ENCODE results near the gene CTNNA3.

DNA sequence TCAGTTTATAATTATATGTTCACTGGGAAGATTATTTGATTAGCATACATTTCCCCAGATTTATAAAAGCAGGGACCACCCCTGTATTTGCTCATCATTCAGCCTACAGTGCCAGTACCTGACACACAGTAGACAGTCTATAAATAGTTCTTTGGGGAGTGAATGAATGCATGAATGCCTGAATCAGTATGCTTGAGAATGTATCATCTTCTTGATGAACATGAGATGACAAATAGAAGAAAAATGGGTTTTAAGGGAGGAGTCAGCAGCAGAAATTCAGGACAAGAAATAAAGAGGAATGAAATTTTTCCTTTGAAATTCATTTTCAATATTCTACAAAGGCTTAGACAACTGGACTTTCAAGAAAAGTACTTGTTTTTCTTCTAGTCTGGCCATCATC is 1066.0 kb downstream of the CTNNA3 start:
- TF ChIP-seq RFX5 (IDR thresholded peaks at IDR 0.05; ENCODE audit: low read depth, low read length) (no peak), SMC3 (IDR thresholded peaks at IDR 0.05; ENCODE audit: low read depth, low read length) (no peak), RAD21 (IDR thresholded peaks at IDR 0.05; ENCODE audit: low read length) (no peak), POLR2A (IDR thresholded peaks at IDR 0.05; ENCODE audit: low read depth, low read length) (no peak), CEBPB (IDR thresholded peaks at IDR 0.05; ENCODE audit: low read depth, low read length) (no peak), MAFK (IDR thresholded peaks at IDR 0.05; ENCODE audit: low read depth, low read length) (no peak), MAZ (IDR thresholded peaks at IDR 0.05; ENCODE audit: borderline replicate concordance, low read depth, low read length) (no peak)
- TF ChIP-seq, protein P1, sequence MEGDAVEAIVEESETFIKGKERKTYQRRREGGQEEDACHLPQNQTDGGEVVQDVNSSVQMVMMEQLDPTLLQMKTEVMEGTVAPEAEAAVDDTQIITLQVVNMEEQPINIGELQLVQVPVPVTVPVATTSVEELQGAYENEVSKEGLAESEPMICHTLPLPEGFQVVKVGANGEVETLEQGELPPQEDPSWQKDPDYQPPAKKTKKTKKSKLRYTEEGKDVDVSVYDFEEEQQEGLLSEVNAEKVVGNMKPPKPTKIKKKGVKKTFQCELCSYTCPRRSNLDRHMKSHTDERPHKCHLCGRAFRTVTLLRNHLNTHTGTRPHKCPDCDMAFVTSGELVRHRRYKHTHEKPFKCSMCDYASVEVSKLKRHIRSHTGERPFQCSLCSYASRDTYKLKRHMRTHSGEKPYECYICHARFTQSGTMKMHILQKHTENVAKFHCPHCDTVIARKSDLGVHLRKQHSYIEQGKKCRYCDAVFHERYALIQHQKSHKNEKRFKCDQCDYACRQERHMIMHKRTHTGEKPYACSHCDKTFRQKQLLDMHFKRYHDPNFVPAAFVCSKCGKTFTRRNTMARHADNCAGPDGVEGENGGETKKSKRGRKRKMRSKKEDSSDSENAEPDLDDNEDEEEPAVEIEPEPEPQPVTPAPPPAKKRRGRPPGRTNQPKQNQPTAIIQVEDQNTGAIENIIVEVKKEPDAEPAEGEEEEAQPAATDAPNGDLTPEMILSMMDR (conservative IDR thresholded peaks at IDR 0.05; ENCODE audit: low read depth, low read length): no peak
- TF ChIP-seq, protein P2, sequence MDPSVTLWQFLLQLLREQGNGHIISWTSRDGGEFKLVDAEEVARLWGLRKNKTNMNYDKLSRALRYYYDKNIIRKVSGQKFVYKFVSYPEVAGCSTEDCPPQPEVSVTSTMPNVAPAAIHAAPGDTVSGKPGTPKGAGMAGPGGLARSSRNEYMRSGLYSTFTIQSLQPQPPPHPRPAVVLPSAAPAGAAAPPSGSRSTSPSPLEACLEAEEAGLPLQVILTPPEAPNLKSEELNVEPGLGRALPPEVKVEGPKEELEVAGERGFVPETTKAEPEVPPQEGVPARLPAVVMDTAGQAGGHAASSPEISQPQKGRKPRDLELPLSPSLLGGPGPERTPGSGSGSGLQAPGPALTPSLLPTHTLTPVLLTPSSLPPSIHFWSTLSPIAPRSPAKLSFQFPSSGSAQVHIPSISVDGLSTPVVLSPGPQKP (IDR thresholded peaks at IDR 0.05; ENCODE audit: borderline replicate concordance, low read depth, low read length): no peak
